ENCODE measurements around the gene PTPN20.
"Not testable (repeated sequence)": the region's sequence is repeated elsewhere in the genome, so short reads cannot be mapped to it uniquely, and the experiment has no call there.

PTPN20 gene

GRCh38 chr10:46911144-46911876, at the start of gene PTPN20:
PTPN20 (plus strand) TSS chr10:46911428; CDS start chr10:46932500, 21,072 bp downstream.
- not testable (repeated sequence) for DNase-seq (ENCODE audit: low read depth)

GRCh38 chr10:46869716-46870115, 41.5 kb upstream of the PTPN20 start:
- not testable (repeated sequence) for DNase-seq (ENCODE audit: low read depth)

- not testable (repeated sequence) for DNase-seq (ENCODE audit: low read depth)
Measured at GRCh38 chr10:46871583-46871982, 39.6 kb upstream of the PTPN20 start.

GRCh38 chr10:46875304-46875703, 35.9 kb upstream of the PTPN20 start:
- DNase-seq (ENCODE audit: low read depth), result not testable (repeated sequence)

GRCh38 chr10:46876773-46877172, 34.5 kb upstream of the PTPN20 start:
- not testable (repeated sequence) for DNase-seq (ENCODE audit: low read depth)

GRCh38 chr10:46878761-46879160, 32.5 kb upstream of the PTPN20 start:
- DNase-seq (ENCODE audit: low read depth), result not testable (repeated sequence)

- DNase-seq (ENCODE audit: low read depth), result not testable (repeated sequence)
Measured at GRCh38 chr10:46890813-46891611, 20.2 kb upstream of the PTPN20 start.

GRCh38 chr10:46896762-46897692, 14.2 kb upstream of the PTPN20 start:
- DNase-seq (ENCODE audit: low read depth), result not testable (repeated sequence)

- not testable (repeated sequence) for DNase-seq (ENCODE audit: low read depth)
Measured at GRCh38 chr10:46901247-46901646, 10.0 kb upstream of the PTPN20 start.

GRCh38 chr10:46903874-46904273, 7.4 kb upstream of the PTPN20 start:
- not testable (repeated sequence) for DNase-seq (ENCODE audit: low read depth)

- DNase-seq (ENCODE audit: low read depth), result not testable (repeated sequence)
Measured at GRCh38 chr10:46906359-46906758, 4.9 kb upstream of the PTPN20 start.

GRCh38 chr10:46907185-46908117, 3.8 kb upstream of the PTPN20 start:
- DNase-seq (ENCODE audit: low read depth), result not testable (repeated sequence)

- DNase-seq (ENCODE audit: low read depth), result not testable (repeated sequence)
Measured at GRCh38 chr10:46922498-46922897, 11.3 kb downstream of the PTPN20 start.

GRCh38 chr10:46925156-46925555, 13.9 kb downstream of the PTPN20 start:
- not testable (repeated sequence) for DNase-seq (ENCODE audit: low read depth)

- not testable (repeated sequence) for DNase-seq (ENCODE audit: low read depth)
Measured at GRCh38 chr10:46925853-46926252, 14.6 kb downstream of the PTPN20 start.

GRCh38 chr10:46928810-46929209, 17.6 kb downstream of the PTPN20 start:
- DNase-seq (ENCODE audit: low read depth), result not testable (repeated sequence)

GRCh38 chr10:46932383-46932782, 21.2 kb downstream of the PTPN20 start:
- DNase-seq (ENCODE audit: low read depth), result not testable (repeated sequence)

GRCh38 chr10:46941091-46941490, 29.9 kb downstream of the PTPN20 start:
- not testable (repeated sequence) for DNase-seq (ENCODE audit: low read depth)

GRCh38 chr10:46948687-46949518, 37.7 kb downstream of the PTPN20 start:
- not testable (repeated sequence) for DNase-seq (ENCODE audit: low read depth)

GRCh38 chr10:46952540-46952939, 41.3 kb downstream of the PTPN20 start:
- not testable (repeated sequence) for DNase-seq (ENCODE audit: low read depth)

Measured in GM04504 (cell line).